C4-2B (cell line): ENCODE results near the gene PPP1R36.
"Not testable (repeated sequence)": the region's sequence is repeated elsewhere in the genome, so short reads cannot be mapped to it uniquely, and the experiment has no call there.

Experiments
- H3K27ac ChIP-seq: fragments of 450-650 bp; 2 replicates; pipeline ENCODE4 v1.5.1; 2017
- ZFX ChIP-seq: fragments of 450-650 bp; IDR thresholded peaks from 2 replicates; pipeline ENCODE4 v1.6.1; 2017
- TF ChIP-seq, protein P1 (sequence below): fragments of 450-650 bp; conservative IDR thresholded peaks from 2 replicates; pipeline ENCODE4 v1.5.1; 2017; ENCODE audit warnings: mild to moderate bottlenecking

The PPP1R36 gene

DNA sequence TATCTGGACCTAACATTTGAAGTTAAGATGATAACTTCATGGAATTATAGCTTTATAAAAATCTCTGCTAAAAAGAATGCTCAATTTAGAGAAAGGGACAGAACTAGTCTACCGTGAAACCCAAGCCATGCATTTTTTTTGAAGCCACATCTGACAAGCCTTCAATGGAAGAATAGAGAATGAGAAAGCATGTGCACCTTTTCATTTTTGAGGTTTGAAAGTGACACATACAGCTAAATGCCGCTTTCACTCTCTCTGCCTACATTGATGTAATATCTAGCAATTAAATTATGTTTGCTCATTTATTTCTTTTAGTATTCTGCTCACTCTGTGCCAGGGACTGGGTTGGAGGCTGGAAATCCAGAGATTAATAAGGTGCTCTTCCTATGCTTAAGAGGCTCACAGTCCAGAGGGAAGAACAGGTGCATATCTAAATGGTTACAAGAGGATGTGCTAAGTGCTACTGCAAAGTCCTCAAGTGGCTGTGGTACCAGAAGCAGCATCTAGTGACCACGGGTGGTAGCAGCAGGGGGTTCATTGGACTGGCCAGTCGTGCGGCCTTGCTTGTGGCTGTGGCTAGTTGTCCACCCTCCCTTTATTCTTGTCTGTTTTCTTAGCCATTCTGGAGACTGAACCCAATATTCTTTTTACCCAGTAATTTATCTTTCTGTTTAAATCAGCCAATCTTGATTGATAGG is 60.4 kb downstream of the PPP1R36 start:
- H3K27ac ChIP-seq, result peak overlapping the region; percentile 30
- no peak for TF ChIP-seq ZFX
- TF ChIP-seq, protein P1, sequence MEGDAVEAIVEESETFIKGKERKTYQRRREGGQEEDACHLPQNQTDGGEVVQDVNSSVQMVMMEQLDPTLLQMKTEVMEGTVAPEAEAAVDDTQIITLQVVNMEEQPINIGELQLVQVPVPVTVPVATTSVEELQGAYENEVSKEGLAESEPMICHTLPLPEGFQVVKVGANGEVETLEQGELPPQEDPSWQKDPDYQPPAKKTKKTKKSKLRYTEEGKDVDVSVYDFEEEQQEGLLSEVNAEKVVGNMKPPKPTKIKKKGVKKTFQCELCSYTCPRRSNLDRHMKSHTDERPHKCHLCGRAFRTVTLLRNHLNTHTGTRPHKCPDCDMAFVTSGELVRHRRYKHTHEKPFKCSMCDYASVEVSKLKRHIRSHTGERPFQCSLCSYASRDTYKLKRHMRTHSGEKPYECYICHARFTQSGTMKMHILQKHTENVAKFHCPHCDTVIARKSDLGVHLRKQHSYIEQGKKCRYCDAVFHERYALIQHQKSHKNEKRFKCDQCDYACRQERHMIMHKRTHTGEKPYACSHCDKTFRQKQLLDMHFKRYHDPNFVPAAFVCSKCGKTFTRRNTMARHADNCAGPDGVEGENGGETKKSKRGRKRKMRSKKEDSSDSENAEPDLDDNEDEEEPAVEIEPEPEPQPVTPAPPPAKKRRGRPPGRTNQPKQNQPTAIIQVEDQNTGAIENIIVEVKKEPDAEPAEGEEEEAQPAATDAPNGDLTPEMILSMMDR, result no peak

DNA sequence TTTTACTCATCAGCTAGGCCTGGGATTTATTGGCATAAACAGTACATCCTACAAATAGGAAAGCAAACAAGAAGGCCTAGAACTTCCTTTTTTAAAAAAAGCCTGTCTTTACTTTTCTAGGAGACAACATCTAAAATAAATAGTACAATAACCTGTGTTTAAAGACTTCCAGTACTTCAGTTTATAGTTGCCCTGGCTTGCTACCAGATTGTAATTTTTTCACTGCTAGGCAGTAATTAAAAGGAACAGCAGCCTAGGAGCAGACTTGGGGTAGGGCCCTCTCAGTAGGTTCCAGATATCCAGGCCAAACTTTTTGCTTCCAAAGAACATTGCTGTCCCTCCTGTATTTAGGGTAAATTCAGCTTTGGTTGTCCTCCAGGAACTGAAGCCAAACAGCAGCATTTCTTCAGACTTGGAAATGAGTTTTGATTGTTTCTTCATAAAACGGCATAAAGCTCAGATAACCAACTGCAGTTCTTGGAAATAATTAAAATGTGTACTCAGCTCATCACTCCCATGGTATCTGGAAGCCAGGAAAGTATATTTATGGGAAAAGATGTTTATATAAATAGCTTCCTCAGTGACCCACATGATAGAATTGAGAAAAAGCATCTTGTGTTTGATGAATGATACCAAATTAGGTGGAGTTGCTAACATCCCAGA is 61.7 kb downstream of the PPP1R36 start:
- TF ChIP-seq, protein P1, result no peak
- no peak for TF ChIP-seq ZFX
- H3K27ac ChIP-seq, result no peak overlapping the region

DNA sequence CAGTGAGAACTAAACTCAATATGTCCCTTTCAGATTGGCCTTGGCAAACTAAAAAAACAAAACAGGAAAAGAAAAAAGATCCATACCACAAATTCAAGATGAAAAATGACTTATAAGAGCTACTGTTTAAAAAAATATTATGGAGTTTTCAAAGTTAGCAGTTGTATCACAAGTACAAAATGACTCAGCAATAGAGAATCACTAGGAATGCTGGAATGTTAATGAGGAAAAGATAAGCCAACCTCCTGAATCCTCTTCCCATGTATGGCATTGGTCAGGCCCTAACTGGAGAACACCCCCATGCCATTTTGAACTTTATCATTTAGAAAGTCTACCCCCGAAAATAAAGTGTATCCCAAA is 62.2 kb downstream of the PPP1R36 start:
- H3K27ac ChIP-seq, result peak overlapping the region; percentile 69; the same call in 1 of the 2 replicates
- no peak for TF ChIP-seq ZFX
- TF ChIP-seq, protein P1, result no peak

DNA sequence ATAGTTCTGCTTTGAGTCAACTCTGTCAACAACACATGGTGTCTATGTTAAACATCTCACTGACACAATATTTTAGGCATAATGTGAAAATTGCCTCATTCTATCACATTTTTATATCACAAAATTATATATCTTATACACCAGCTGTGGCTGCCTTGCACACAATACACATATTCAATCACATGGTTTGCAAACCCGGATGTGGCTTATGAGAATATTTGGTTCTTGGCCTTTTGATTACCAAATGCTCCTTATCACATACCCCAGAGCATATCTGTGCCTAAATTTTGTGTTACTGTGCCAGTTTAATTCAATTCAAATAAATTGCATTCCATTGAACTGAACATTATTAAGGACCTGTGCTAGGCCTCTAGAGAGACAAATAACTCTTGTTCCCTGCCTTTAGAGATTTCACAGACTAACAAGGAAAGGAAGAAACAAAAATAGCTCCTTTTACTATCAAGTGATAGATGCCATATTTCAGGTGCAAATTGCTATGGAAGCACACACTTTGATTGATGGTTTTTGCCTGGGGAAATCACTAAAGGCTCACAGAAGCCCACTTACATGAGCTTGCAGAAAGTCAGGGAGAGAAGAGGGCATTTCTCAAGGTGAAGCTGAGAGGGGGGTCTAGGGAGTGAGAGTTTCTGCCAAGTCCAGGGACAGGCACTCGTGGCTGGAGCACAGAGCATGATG is 63.4 kb downstream of the PPP1R36 start:
- TF ChIP-seq ZFX, result no peak
- TF ChIP-seq, protein P1, result no peak
- peak overlapping the region; percentile 69; the same call in 1 of the 2 replicates for H3K27ac ChIP-seq

DNA sequence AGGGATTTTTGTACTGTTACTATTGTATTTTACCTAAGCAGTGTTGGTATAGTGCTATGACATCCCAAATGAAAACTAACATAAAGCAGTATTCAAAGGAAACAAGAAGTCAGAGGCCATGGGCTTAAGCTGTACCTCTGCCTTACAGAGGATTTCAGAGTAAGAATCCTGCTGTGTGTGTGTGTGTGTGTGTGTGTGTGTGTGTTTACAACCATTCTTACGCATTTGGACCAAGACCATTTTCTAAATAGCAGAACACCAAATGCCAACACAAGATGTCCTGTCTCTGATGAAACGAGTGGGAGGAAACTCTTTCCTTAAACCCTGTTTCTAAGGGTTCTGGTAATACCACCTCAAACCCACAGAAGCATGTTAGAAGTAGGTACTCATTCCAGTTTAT is 64.4 kb downstream of the PPP1R36 start:
- H3K27ac ChIP-seq, result no peak overlapping the region
- no peak for TF ChIP-seq ZFX
- TF ChIP-seq, protein P1, result no peak

DNA sequence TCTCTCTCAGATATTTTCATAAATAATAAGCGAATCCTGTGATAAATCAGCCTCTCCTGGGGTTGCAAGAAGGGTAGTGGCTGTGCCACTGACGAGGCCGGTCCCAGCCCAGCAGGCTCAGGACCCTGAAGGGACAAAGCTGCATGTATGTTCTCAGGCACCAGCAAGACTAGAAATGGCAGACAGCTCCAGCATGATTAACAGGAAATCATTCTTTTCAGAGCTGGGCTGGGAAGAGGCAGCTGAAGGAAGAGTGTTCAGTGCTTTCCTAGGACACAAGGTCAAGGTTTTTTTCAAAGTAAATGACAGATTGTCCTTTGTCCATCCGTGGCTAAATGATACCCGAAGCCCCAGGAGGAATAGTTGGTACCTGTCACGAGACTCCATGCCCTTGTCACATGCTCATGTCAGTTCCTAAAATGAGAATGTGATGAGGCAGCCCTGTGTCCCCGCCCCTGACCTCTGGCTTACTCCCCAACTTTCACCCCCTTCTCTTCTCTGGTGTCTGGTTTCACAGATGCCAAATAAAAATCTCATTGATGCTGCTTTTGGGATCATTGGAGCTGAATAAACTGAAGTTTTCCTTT is 65.1 kb downstream of the PPP1R36 start:
- H3K27ac ChIP-seq, result no peak overlapping the region
- no peak for TF ChIP-seq ZFX
- TF ChIP-seq, protein P1, result no peak

DNA sequence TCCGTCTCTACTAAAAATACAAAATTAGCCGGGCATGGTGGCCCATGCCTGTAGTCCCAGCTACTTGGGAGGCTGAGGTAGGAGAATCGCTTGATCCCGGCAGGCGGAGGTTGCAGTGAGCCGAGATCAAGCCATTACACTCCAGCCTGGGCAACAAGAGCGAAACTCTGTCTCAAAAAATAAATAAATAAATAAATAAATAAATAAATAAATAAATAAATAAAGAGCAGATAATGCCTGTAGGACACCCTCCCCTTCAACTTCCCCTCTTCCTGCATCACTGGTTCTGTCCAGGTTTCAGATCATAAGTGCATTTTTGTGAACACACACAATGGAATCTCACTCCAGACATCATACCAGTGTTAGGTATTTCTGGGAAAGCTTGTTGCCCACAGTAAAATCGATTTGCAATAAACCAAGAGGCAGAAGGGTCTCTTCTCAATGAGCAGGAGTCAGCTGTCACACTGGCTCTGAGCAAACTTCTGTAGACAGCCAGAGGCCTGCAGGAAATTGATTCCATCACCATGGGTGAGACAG is 68.2 kb downstream of the PPP1R36 start:
- H3K27ac ChIP-seq, result not testable (repeated sequence)
